Calu3 (cell line): ENCODE measurements around the gene DSCAM. TPM values are rescaled to one million over a fixed set of nuclear protein-coding genes. Genes with fewer than 3 reads are reported as not detected.

ENCODE experiments used
- BruUV-seq: library from RNA; stranded (reverse); fragments of 400-500 nt; replicated peaks from 2 replicates; lab custom pipeline; 2021; lab: Mats Ljungman, UMichigan
- CTCF ChIA-PET: fragments of 300-600 bp; sonication (Branson Sonifier 250); formaldehyde crosslinking; loops from one replicate; lab custom pipeline; 2022; ENCODE audit warnings: antibody characterized with exemption; lab: Charles Lee
- DNase-seq: peaks from one replicate; pipeline ENCODE4 v3.0.0; 2022
- H3K27ac Mint-ChIP-seq: one replicate; pipeline ENCODE4 v1.8.0; 2022; ENCODE audit warnings: mixed read lengths; ENCODE audit not compliant: unreplicated experiment
- H3K27me3 Mint-ChIP-seq: one replicate; pipeline ENCODE4 v1.8.0; 2022; ENCODE audit warnings: mixed read lengths; ENCODE audit not compliant: unreplicated experiment
- H3K36me3 Mint-ChIP-seq: one replicate; pipeline ENCODE4 v1.8.0; 2022; ENCODE audit warnings: mild to moderate bottlenecking, moderate library complexity, mixed read lengths; ENCODE audit not compliant: insufficient read depth, unreplicated experiment
- H3K4me1 Mint-ChIP-seq: one replicate; pipeline ENCODE4 v1.8.0; 2022; ENCODE audit warnings: mild to moderate bottlenecking, low read depth, mixed read lengths; ENCODE audit not compliant: unreplicated experiment
- H3K4me3 Mint-ChIP-seq: one replicate; pipeline ENCODE4 v1.8.0; 2022; ENCODE audit warnings: mild to moderate bottlenecking, low read depth, moderate library complexity, mixed read lengths; ENCODE audit not compliant: unreplicated experiment
- H3K9me3 Mint-ChIP-seq: one replicate; pipeline ENCODE4 v1.8.0; 2022; ENCODE audit warnings: low read depth, mixed read lengths; ENCODE audit not compliant: unreplicated experiment
- intact Hi-C: fragments of 100-400 bp; cut with micrococcal nuclease; formaldehyde crosslinking; loops from one replicate; pipeline ENCODE4 v1.10.0; 2022; ENCODE audit not compliant: unreplicated experiment
- total RNA-seq: library from RNA; stranded (reverse); gene quantifications from 2 replicates; pipeline ENCODE4 v1.2.3, GENCODE V29; 2022
- TF ChIP-seq, protein P1 (sequence below): fragments of 200-600 bp; IDR thresholded peaks from one replicate; pipeline ENCODE4 v1.8.0; 2022; ENCODE audit warnings: antibody characterized with exemption; ENCODE audit not compliant: unreplicated experiment

DSCAM gene
- total RNA-seq, 1 experiment from 2014 or later = not detected

DNA sequence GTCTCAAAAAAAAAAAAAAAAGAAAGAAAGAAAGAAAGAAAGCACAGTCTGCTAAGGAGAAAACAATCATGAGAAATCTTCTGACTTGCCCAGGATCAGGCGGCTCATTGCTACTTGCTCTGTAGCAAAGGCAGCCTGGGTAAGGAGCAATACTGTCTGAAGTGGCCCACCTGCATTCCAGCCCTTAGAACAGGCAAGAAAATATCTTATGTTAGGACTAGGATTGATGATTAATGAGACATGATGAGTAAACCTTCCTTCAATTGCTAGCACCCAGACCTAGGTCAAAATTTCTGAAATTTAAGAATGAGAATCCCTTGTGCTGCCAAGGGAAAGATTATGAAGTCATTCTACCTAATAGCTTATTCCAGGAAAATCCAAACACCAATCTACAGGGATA is 140.8 kb downstream of the DSCAM start:
- Mint-ChIP-seq H3K9me3 (peaks cover 5% of the 10 kb centered on the region), H3K4me3 (no peak overlapping the region), H3K27me3 (no peaks in the 10 kb centered on the region), H3K4me1 (no peaks in the 10 kb centered on the region), H3K36me3 (no peaks in the 10 kb centered on the region), H3K27ac (no peak overlapping the region)
- BruUV-seq = no TSS peak
- TF ChIP-seq, protein P1, sequence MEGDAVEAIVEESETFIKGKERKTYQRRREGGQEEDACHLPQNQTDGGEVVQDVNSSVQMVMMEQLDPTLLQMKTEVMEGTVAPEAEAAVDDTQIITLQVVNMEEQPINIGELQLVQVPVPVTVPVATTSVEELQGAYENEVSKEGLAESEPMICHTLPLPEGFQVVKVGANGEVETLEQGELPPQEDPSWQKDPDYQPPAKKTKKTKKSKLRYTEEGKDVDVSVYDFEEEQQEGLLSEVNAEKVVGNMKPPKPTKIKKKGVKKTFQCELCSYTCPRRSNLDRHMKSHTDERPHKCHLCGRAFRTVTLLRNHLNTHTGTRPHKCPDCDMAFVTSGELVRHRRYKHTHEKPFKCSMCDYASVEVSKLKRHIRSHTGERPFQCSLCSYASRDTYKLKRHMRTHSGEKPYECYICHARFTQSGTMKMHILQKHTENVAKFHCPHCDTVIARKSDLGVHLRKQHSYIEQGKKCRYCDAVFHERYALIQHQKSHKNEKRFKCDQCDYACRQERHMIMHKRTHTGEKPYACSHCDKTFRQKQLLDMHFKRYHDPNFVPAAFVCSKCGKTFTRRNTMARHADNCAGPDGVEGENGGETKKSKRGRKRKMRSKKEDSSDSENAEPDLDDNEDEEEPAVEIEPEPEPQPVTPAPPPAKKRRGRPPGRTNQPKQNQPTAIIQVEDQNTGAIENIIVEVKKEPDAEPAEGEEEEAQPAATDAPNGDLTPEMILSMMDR = no peak
- DNase-seq = no peak
- CTCF ChIA-PET = no interaction called here
- intact Hi-C loops = no loop called here

DNA sequence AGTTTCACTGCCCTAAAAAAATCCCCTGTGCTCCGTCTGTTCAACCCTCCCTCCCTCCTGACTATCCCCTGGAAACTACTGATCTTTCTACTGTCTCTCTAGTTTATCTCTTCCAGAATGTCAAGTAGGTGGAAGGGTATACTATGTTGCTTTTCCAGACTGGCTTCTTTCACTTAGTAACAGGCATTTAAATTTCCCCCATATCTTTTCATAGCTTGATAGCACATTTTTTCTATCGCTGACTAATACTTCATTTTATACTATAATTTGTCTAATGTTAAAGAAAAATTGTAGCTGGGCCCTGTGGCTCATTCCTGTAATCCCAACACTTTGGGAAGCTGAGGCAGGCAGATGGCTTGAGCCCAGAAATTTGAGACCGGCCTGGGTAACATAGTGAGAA is 142.8 kb downstream of the DSCAM start:
- Mint-ChIP-seq H3K36me3 (no peaks in the 10 kb centered on the region), H3K27ac (no peak overlapping the region), H3K27me3 (no peaks in the 10 kb centered on the region), H3K9me3 (peaks cover 8% of the 10 kb centered on the region), H3K4me3 (no peak overlapping the region), H3K4me1 (no peaks in the 10 kb centered on the region)
- intact Hi-C loops = no loop called here
- TF ChIP-seq, protein P1 = no peak
- CTCF ChIA-PET = no interaction called here
- BruUV-seq = no TSS peak
- DNase-seq = no peak

DNA sequence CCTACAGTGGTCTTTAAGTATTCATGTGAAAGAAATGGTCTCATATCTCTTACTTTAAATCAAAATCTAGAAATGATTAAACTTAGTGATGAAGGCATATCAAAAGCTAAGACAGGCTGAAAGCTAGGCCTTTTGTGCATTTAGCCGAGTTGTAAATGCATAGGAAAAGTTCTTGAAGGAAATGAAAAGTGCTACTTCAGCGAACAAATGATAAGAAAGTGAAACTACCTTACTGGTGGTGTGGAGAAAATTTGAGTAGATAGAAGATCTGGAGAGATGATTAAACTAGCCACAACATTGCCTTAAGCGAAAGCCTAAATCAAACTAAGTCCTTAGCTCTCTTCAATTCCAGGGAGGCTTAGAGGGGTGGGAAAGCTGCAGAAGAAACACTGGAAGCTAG is 147.6 kb downstream of the DSCAM start:
- intact Hi-C loops = no loop called here
- Mint-ChIP-seq H3K4me3 (no peak overlapping the region), H3K36me3 (no peaks in the 10 kb centered on the region), H3K9me3 (peaks cover 10% of the 10 kb centered on the region), H3K27ac (no peak overlapping the region), H3K27me3 (no peaks in the 10 kb centered on the region), H3K4me1 (no peaks in the 10 kb centered on the region)
- TF ChIP-seq, protein P1 = no peak
- DNase-seq = no peak
- BruUV-seq = no TSS peak
- CTCF ChIA-PET = no interaction called here

DNA sequence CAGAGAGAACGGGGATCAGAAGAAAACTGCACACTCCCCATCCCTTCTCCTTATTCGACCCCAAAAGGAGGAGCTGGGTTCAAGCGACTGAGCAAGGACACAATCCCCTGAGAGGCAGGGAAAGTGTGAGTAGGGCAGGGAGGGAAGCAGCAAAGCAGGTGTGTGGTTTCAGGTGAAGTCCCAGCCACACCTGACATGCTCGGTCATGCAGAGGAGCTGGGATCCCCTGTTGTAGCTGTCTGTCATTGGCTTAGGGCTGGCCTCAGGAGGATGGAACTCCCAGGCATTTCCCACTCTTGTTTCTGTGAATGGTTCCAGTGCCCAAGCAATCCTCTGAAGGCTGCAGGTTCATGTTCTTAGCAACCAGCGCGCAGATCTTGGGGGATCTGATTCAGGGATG is 150.7 kb downstream of the DSCAM start:
- H3K36me3 Mint-ChIP-seq = no peaks in the 10 kb centered on the region
- intact Hi-C loops = no loop called here
- BruUV-seq = no TSS peak
- CTCF ChIA-PET = no interaction called here
- no peaks in the 10 kb centered on the region for H3K27me3 Mint-ChIP-seq
- H3K4me1 Mint-ChIP-seq = no peaks in the 10 kb centered on the region
- H3K27ac Mint-ChIP-seq = no peak overlapping the region
- TF ChIP-seq, protein P1 = no peak
- DNase-seq = no peak
- H3K4me3 Mint-ChIP-seq = no peak overlapping the region
- peaks cover 7% of the 10 kb centered on the region for H3K9me3 Mint-ChIP-seq
